ENCODE data around the gene INPP5F.
"Not testable (repeated sequence)": the region's sequence is repeated elsewhere in the genome, so short reads cannot be mapped to it uniquely, and the experiment has no call there.

INPP5F gene

GRCh38 chr10:119826771-119827170 is 100.9 kb downstream of the INPP5F start:
- DNase-seq = peak; percentile 9

GRCh38 chr10:119827430-119827829 is 101.6 kb downstream of the INPP5F start:
- DNase-seq = no peak

- no peak for DNase-seq
These were observed 103.6 kb downstream of the INPP5F start for GRCh38 chr10:119829429-119829828.

GRCh38 chr10:119830851-119831250 is 105.0 kb downstream of the INPP5F start:
- DNase-seq = no peak

GRCh38 chr10:119831656-119832055 is 105.8 kb downstream of the INPP5F start:
- DNase-seq = no peak

- no peak for DNase-seq
These were observed 107.1 kb downstream of the INPP5F start for GRCh38 chr10:119832951-119833350.

- DNase-seq = no peak
These were observed 108.3 kb downstream of the INPP5F start for GRCh38 chr10:119834188-119834587.

- no peak for DNase-seq
These were observed 119.8 kb downstream of the INPP5F start for GRCh38 chr10:119845656-119846055.

- peak; percentile 78 for DNase-seq
These were observed 123.4 kb downstream of the INPP5F start for GRCh38 chr10:119849031-119849789.

- no peak for DNase-seq
These were observed 124.1 kb downstream of the INPP5F start for GRCh38 chr10:119849944-119850343.

GRCh38 chr10:119852277-119852676 is 126.4 kb downstream of the INPP5F start:
- DNase-seq = no peak

- DNase-seq = no peak
These were observed 127.0 kb downstream of the INPP5F start for GRCh38 chr10:119852822-119853221.

GRCh38 chr10:119853574-119853973 is 127.7 kb downstream of the INPP5F start:
- no peak for DNase-seq

- no peak for DNase-seq
These were observed 132.2 kb downstream of the INPP5F start for GRCh38 chr10:119858063-119858462.

GRCh38 chr10:119859420-119860258 is 133.8 kb downstream of the INPP5F start:
- DNase-seq = peak; percentile 39

GRCh38 chr10:119860866-119861607 is 135.2 kb downstream of the INPP5F start:
- no peak for DNase-seq

- DNase-seq = no peak
These were observed 136.7 kb downstream of the INPP5F start for GRCh38 chr10:119862524-119862923.

- DNase-seq = no peak
These were observed 138.2 kb downstream of the INPP5F start for GRCh38 chr10:119863951-119864565.

GRCh38 chr10:119865699-119866240 is 139.9 kb downstream of the INPP5F start:
- DNase-seq = no peak

- DNase-seq = no peak
These were observed 141.5 kb downstream of the INPP5F start for GRCh38 chr10:119867317-119867716.

GRCh38 chr10:119869398-119869797 is 143.5 kb downstream of the INPP5F start:
- not testable (repeated sequence) for DNase-seq

GRCh38 chr10:119871881-119872609 is 146.2 kb downstream of the INPP5F start:
- peak; percentile 35 for DNase-seq

Measured in HCEC 1CT (cell line).